Esophagus muscularis mucosa (tissue), 4 donors: Measurements from ENCODE around the gene ASPHD2. TPM values are rescaled to one million over a fixed set of nuclear protein-coding genes. Genes with fewer than 3 reads are reported as not detected.

Source experiments
- DNase-seq: peaks from one replicate; pipeline ENCODE4 v3.0.0-alpha.2; 2017; ENCODE audit errors: extremely low spot score
- H3K27ac ChIP-seq, 4 donors: fragments of 200-600 bp; sonication (generic); replicated peaks in 1 of 4; 1 replicate in 3 of 4; 2 replicates in 1 of 4; pipeline ENCODE4 v1.5.1; 2016 to 2019; ENCODE audit warnings: mild to moderate bottlenecking in 1 of 4
- H3K27me3 ChIP-seq, 4 donors: fragments of 200-600 bp; sonication (generic); one replicate each; pipeline versions ENCODE4 v1.5.1 to v1.6.0; 2016 to 2019
- H3K36me3 ChIP-seq, 4 donors: fragments of 200-600 bp; sonication (generic); one replicate each; pipeline ENCODE4 v1.5.1; 2016 to 2019
- H3K4me1 ChIP-seq, 4 donors: fragments of 200-600 bp; sonication (generic); one replicate each; pipeline ENCODE4 v1.5.1; 2016 to 2019
- H3K4me3 ChIP-seq, 4 donors: fragments of 200-600 bp; sonication (generic); 1 replicate in 2 of 4; 2 replicates in 2 of 4; pipeline ENCODE4 v1.5.1; 2016 to 2019; ENCODE audit warnings: mild to moderate bottlenecking in 4 of 4, moderate library complexity in 1 of 4
- H3K9me3 ChIP-seq, 4 donors: fragments of 200-600 bp; sonication (generic); 1 replicate in 3 of 4; 2 replicates in 1 of 4; pipeline ENCODE4 v1.5.1; 2016 to 2019
- EP300 ChIP-seq: sonication (generic); formaldehyde crosslinking; IDR thresholded peaks from one replicate; pipeline ENCODE4 v1.6.1; 2017; ENCODE audit warnings: antibody characterized with exemption
- POLR2A ChIP-seq: fragments of 450-650 bp; IDR thresholded peaks from one replicate; pipeline ENCODE4 v1.6.1; 2017; ENCODE audit warnings: antibody characterized with exemption, moderate library complexity, mild to moderate bottlenecking, low read depth
- POLR2AphosphoS5 ChIP-seq, 2 donors: sonication (generic); formaldehyde crosslinking; IDR thresholded peaks; one replicate each; pipeline ENCODE4 v1.6.1; 2017; ENCODE audit warnings: antibody characterized with exemption in 2 of 2
- WGBS: methylation state at CpG from one replicate; pipeline ENCODE4 v1.1.5; 2018; 5-methylcytosine and 5-hydroxymethylcytosine counted together
- intact Hi-C: fragments of 100-400 bp; cut with DNase I; formaldehyde crosslinking; loops from one replicate; pipeline ENCODE4 v1.15.1; 2023
- total RNA-seq, 4 donors: library from RNA; depleted of rRNA; stranded (reverse); fragments of >200 nt; gene quantifications; one replicate each; pipeline versions ENCODE4 v1.1.0 to v1.2.1, GENCODE V29; 2016
- TF ChIP-seq, protein P1 (sequence below), 3 experiments: fragments of 200-600 bp in 2 of 3; fragments of 450-650 bp in 1 of 3; sonication (generic) in 2 of 3; IDR thresholded peaks; one replicate each; pipeline ENCODE4 v1.5.1; 2017 to 2019; ENCODE audit warnings: antibody characterized with exemption in 3 of 3, mild to moderate bottlenecking in 2 of 3, moderate library complexity in 1 of 3

Gene ASPHD2
- total RNA-seq, 4 donors from 2014 or later, result 0.42 to 1.1 (median 0.88) TPM

- no peak for TF ChIP-seq POLR2A
- no peak for TF ChIP-seq POLR2AphosphoS5 (IDR thresholded peaks at IDR 0.05)
- TF ChIP-seq EP300, result no peak
- TF ChIP-seq, protein P1, sequence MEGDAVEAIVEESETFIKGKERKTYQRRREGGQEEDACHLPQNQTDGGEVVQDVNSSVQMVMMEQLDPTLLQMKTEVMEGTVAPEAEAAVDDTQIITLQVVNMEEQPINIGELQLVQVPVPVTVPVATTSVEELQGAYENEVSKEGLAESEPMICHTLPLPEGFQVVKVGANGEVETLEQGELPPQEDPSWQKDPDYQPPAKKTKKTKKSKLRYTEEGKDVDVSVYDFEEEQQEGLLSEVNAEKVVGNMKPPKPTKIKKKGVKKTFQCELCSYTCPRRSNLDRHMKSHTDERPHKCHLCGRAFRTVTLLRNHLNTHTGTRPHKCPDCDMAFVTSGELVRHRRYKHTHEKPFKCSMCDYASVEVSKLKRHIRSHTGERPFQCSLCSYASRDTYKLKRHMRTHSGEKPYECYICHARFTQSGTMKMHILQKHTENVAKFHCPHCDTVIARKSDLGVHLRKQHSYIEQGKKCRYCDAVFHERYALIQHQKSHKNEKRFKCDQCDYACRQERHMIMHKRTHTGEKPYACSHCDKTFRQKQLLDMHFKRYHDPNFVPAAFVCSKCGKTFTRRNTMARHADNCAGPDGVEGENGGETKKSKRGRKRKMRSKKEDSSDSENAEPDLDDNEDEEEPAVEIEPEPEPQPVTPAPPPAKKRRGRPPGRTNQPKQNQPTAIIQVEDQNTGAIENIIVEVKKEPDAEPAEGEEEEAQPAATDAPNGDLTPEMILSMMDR (IDR thresholded peaks at IDR 0.05), result no peak
- Histone ChIP-seq H3K27me3 (peaks cover 0 to 59% (median 0%) of the 10 kb centered on the region in 4 donors), H3K9me3 (no peaks in the 10 kb centered on the region), H3K27ac (no peak overlapping the region), H3K4me1 (peaks cover 0 to 26% (median 12%) of the 10 kb centered on the region in 4 donors), H3K36me3 (no peaks in the 10 kb centered on the region), H3K4me3 (no peak overlapping the region)
- 92% methylated on average over 4 of the region's 4 CpGs for WGBS
- DNase-seq, result no peak
- intact Hi-C loops, result no loop called here
Measured at GRCh38 chr22:26414347-26414746, 14.7 kb upstream of the ASPHD2 start.

DNA sequence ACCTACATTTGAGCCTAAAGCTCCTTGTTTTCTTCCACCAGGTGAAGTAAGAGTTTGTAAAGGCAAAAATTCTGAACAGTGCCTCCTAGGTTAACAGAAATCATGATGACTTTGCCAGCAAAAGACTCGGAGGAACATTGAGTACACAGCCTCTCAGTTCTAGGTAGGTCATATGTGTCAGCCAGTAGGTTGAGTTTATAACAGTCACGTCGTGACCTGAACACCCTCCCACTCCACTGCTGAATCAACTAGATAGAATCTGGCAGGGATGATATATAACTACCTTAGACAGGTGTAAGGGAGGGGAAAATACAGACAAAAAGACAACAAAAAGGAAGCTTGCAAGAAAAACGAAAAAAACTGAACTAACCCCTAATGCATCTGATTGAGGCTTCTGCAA, 12.8 kb upstream of the ASPHD2 start:
- peaks cover 0 to 49% (median 0%) of the 10 kb centered on the region in 4 donors for H3K27me3 ChIP-seq

GRCh38 chr22:26416670-26417276, 12.3 kb upstream of the ASPHD2 start:
- Histone ChIP-seq H3K27ac (no peak overlapping the region), H3K4me1 (peaks cover 0 to 26% (median 12%) of the 10 kb centered on the region in 4 donors), H3K36me3 (no peaks in the 10 kb centered on the region)

More for the DNA sequence above, 12.8 kb upstream of the ASPHD2 start:
- no peak overlapping the region for H3K4me3 ChIP-seq
- 56% methylated on average over 4 of the region's 4 CpGs for WGBS
- no peaks in the 10 kb centered on the region for H3K9me3 ChIP-seq
- no peak overlapping the region for H3K27ac ChIP-seq
- peaks cover 0 to 26% (median 12%) of the 10 kb centered on the region in 4 donors for H3K4me1 ChIP-seq
- H3K36me3 ChIP-seq, result no peaks in the 10 kb centered on the region
- no peak for DNase-seq
- intact Hi-C loops, result no loop called here
- TF ChIP-seq POLR2AphosphoS5 (IDR thresholded peaks at IDR 0.05) (no peak), POLR2A (no peak), EP300 (no peak)
- TF ChIP-seq, protein P1 (IDR thresholded peaks at IDR 0.05), result no peak

GRCh38 chr22:26417406-26417805, 11.7 kb upstream of the ASPHD2 start:
- WGBS, result 88% methylated on average over 3 of the region's 3 CpGs
- Histone ChIP-seq H3K27me3 (peaks cover 0 to 44% (median 0%) of the 10 kb centered on the region in 4 donors), H3K4me1 (peaks cover 0 to 26% (median 12%) of the 10 kb centered on the region in 4 donors), H3K4me3 (no peak overlapping the region), H3K9me3 (peaks cover 0 to 1% (median 0%) of the 10 kb centered on the region in 4 donors), H3K36me3 (no peaks in the 10 kb centered on the region), H3K27ac (peak overlapping the region in 1 of 4 donors; percentile 4)
- intact Hi-C loops, result no loop called here
- TF ChIP-seq POLR2A (no peak), EP300 (no peak), POLR2AphosphoS5 (IDR thresholded peaks at IDR 0.05) (no peak)
- TF ChIP-seq, protein P1 (IDR thresholded peaks at IDR 0.05), result no peak
- no peak for DNase-seq

More at GRCh38 chr22:26416670-26417276, 12.3 kb upstream of the ASPHD2 start:
- DNase-seq, result no peak
- no peak overlapping the region for H3K4me3 ChIP-seq
- H3K27me3 ChIP-seq, result peaks cover 0 to 44% (median 0%) of the 10 kb centered on the region in 4 donors
- intact Hi-C loops, result no loop called here
- TF ChIP-seq, protein P1 (IDR thresholded peaks at IDR 0.05), result no peak
- TF ChIP-seq POLR2AphosphoS5 (IDR thresholded peaks at IDR 0.05) (no peak), POLR2A (no peak), EP300 (no peak)
- 36% methylated on average over 9 of the region's 9 CpGs for WGBS
- no peaks in the 10 kb centered on the region for H3K9me3 ChIP-seq

- no peaks in the 10 kb centered on the region for H3K36me3 ChIP-seq
- WGBS, result 30% methylated on average over 3 of the region's 3 CpGs
- H3K27me3 ChIP-seq, result peaks cover 0 to 32% (median 0%) of the 10 kb centered on the region in 4 donors
- intact Hi-C loops, result no loop called here
- no peak overlapping the region for H3K27ac ChIP-seq
- TF ChIP-seq POLR2A, result no peak
- TF ChIP-seq, protein P1 (IDR thresholded peaks at IDR 0.05), result no peak
- no peak for TF ChIP-seq POLR2AphosphoS5 (IDR thresholded peaks at IDR 0.05)
- TF ChIP-seq EP300, result no peak
- H3K4me3 ChIP-seq, result no peak overlapping the region
- no peak for DNase-seq
- H3K4me1 ChIP-seq, result peaks cover 0 to 26% (median 12%) of the 10 kb centered on the region in 4 donors
- H3K9me3 ChIP-seq, result peaks cover 0 to 14% (median 10%) of the 10 kb centered on the region in 4 donors
Measured at GRCh38 chr22:26418620-26419019, 10.4 kb upstream of the ASPHD2 start.
